HPDE6-E6E7 (cell line): ENCODE measurements around the gene CCNI2.

Experiments used
- DNase-seq: peaks from one replicate; pipeline ENCODE4 v3.0.0; 2011; ENCODE audit warnings: missing footprints; ENCODE audit errors: extremely low spot score

CCNI2 gene, protein sequence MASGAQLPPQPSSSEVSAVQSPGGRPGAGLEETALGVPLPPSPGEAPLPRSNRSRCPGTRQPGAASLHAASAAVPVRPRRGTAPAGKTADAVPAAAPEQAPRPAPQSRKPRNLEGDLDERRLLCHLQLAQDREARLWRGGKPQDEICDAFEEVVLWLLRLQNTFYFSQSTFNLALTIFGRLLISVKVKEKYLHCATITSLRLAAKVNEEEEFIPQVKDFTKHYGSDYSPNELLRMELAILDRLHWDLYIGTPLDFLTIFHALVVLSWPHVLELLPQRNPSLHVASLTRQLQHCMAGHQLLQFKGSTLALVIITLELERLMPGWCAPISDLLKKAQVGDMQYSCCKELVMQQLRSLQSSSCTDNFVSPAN

DNA sequence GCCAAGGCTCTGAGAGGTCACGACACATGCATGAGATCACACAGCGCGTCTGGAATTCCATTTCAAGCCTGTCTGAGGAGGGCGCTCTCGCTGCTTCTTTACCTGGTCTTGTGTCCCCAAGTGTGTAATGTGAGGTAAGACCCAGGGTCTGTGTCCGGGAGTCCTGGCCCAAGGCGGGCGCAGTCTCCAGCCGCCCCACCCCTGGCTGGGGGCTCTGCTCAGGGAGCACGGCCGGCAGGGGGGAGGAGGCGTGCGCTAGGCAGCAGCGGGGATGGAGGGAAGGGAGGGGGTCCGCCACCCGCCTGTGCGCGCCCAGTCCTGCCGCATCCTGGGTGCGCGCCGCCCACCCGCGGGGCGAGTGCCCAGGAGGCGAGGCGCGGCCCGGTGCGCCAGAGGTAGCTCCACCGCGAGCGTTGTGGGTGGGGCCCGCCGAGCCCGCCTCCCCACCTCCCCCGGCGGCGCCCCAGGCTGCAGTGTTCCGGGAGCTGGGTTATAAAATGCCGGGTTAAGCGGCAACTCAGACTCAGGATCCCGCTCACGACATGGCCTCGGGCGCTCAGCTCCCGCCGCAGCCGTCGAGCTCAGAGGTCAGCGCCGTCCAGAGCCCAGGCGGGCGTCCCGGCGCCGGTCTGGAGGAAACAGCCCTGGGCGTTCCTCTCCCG lies at the start of gene CCNI2:
Gene CCNI2, plus strand, starts transcription at position 473 of the 662 bp plus-strand sequence. Its CDS starts 70 bp downstream, at position 543.
- no peak for DNase-seq

- DNase-seq = no peak
Observed at GRCh38 chr5:132704875-132705274, 42.4 kb upstream of the CCNI2 start.

GRCh38 chr5:132708645-132709044 lies 38.6 kb upstream of the CCNI2 start:
- no peak for DNase-seq

- no peak for DNase-seq
Observed at GRCh38 chr5:132714456-132715307, 32.5 kb upstream of the CCNI2 start.

GRCh38 chr5:132718544-132719312 lies 28.5 kb upstream of the CCNI2 start:
- DNase-seq = no peak

DNA sequence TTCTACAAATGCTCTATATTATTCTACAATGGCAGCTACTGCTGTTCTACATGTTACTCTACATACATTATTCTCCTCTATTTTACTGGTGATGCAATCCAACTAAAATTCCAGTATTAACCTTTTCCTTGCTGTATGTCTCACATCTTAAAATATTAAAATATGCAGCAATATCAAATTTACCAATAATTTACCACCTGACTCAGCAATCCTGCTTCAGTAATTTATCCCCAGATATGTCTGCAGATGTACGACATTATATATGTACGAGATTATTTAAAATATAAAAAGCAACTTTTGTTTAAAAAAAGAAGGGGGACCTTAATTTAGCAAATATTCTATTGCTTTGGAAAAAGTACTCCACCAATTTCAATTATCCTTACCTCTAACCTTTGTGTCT lies 21.5 kb upstream of the CCNI2 start:
- no peak for DNase-seq

DNA sequence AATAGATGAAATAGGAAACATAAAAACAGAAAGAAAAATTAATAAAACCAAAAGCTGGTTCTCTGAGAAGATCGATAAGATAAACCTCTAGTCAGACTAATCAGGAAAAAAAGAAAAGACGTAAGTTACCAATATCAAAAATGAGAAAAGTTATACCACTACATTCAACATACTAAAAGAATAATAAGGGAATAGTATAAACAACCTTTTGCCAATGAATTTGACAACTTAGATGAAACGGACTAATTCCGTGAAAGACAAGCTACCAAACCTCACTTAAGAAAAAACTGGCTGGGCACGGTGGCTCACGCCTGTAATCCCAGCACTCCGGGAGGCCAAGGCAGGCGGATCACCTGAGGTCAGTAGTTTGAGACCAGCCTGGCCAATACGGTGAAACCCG lies 17.3 kb upstream of the CCNI2 start:
- DNase-seq = no peak

GRCh38 chr5:132733499-132734148 lies 13.6 kb upstream of the CCNI2 start:
- no peak for DNase-seq

DNA sequence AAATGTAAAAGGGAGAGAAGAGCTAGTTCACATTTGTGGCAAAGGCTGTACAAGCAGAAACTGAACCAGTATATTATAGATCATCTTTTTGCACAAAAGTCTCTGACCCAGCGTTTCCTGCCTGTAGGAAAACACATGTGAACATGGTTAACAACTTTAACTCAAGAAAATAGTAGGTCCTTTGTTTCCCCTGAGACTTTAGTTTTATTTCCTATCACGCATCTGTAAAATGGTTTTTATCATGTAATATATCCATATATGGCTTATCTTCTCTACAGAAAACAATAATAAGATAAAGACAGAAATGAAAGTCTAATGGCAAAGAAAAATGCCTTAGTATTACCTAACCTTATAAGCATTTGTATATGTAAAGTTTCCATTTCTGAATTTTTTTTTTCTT lies 12.5 kb upstream of the CCNI2 start:
- no peak for DNase-seq

DNA sequence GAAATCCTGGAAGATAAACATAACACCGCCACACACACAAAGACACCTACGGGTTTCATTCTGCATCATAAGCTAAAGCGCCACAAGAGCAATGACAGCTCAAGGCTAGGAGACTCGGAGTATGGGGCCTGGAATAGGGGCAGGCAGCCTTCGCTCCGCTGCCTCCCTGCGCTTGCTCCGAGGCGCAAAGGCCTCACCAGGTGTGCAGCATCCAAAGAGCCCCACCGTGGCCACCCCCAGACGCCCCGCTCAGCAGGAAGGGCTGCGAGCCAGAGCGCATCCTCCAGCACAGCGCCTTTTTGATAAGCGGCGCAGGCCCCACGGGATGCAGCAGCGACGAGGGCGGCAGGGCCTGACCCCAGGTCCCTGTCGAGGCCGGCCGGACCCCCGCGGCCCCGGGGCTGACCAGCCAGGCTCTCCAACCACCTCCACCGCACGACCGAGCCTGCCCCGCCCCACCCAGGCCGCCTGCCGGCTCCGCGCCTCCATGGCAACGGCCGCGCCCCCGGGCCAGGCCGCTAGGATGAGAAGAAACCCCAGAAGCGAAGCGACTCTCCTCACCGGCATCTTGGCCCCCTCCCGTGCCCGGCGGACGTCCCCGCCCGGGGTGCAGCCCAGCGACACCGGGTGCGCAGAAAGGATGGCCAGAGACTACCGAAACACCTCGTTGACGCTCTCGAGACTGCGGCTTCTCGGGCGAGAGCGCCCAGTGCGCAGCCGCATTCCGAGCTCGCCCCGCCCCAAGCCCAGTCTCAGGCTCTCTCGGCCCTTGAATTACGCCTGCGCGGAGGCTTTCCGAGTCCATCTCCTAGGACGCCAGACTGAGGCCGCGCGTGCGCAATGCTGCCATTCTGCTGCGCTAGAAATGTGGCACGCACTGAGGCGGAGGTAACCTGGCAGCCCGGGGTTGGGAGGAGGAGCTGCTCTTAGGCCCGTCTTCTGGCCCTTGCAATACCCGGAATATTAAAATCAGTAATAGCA lies 10.1 kb upstream of the CCNI2 start, which contains the start of gene KIF3A:
Gene KIF3A, minus strand, starts transcription at position 694 of the 981 bp plus-strand sequence. Its CDS starts 127 bp downstream, at position 567.
- peak; percentile 100 for DNase-seq

DNA sequence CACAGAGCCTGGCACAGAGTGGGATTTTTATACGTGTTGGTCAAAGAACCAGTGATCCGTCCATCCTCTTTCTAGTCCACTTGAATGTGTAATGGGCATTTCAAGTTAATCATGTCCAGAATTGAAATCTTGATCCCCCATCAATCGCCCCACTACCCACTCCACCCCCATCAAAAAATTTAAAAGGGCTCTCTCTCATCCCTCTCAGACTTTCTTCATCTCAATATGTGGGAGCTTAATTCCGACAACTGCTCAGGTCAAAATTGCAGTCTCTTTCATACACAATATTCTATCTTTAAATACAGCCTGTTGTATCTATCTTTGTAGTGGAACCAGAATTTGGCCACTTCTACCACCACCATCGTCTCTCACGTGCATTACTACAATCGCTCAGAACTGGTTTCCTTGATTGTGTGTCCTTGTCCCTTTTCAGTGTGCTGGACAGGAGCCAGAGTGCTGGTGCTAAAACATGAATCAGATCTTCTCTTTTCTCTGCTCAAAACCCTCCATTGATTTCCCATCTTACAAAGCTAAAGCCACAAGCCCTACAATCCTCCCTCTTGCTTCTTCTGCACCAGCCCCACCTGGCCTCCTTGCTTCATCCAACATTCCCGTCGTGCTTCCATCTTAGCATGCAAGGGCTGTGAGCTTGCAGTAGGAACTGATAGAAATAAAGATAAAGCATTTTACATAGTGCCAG lies 9.1 kb upstream of the CCNI2 start:
- no peak for DNase-seq

- no peak for DNase-seq
Observed at GRCh38 chr5:132739232-132739631, 8.0 kb upstream of the CCNI2 start.

DNA sequence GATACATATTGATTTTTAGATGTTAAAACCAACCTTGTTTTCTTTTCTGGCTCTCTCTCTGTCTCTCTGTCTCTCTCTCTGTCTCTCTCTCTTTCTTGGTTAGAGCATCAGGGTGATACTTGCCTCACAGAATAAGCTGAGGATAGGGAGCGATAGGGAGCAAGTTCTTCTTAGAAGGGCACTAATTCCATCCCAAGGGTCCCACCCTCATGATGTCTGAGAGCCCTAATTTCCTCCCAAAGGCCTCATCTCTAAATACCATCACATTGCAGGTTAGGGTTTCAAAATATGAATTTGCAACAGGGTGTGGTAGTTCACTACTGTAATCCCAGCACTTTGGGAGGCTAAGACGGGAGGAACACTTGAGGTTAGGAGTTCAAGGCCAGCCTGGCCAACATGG lies 5.1 kb upstream of the CCNI2 start:
- no peak for DNase-seq

DNA sequence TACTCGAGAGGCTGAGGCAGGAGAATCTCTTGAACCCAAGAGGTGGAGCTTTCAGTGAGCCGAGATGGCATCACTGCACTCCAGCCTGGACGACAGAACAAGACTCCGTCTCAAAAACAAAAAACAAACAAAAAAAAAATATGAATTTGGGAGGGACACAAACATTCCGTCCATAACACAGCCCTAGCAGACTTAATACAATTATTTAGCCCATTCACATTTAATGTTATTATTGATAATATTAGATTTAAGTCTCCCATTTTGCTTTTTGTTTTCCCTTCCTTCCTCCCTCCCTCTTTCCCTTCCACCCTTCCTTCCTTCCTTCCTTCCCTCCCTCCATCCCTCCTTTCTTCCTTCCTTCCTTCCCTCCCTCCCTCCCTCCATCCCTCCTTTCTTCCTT lies 4.6 kb upstream of the CCNI2 start:
- no peak for DNase-seq

- no peak for DNase-seq
Observed at GRCh38 chr5:132744659-132745058, 2.6 kb upstream of the CCNI2 start.

DNA sequence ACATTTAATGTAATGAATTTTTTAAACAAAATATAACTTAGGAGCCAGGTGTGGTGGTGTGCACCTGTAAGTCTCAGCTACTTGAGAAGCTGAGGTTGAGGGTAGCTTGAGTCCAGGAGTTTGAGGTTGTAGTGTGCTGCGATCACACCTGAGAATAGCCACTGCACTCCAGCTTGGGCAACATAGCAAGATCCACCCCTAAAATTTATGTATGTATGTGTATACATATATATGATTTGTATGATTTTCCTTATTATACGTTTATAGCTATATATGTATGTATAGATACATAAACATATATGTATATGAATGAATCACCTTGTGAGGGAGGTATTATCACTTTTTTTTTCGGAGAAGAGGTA lies 653 bp upstream of the CCNI2 start:
- no peak for DNase-seq

DNA sequence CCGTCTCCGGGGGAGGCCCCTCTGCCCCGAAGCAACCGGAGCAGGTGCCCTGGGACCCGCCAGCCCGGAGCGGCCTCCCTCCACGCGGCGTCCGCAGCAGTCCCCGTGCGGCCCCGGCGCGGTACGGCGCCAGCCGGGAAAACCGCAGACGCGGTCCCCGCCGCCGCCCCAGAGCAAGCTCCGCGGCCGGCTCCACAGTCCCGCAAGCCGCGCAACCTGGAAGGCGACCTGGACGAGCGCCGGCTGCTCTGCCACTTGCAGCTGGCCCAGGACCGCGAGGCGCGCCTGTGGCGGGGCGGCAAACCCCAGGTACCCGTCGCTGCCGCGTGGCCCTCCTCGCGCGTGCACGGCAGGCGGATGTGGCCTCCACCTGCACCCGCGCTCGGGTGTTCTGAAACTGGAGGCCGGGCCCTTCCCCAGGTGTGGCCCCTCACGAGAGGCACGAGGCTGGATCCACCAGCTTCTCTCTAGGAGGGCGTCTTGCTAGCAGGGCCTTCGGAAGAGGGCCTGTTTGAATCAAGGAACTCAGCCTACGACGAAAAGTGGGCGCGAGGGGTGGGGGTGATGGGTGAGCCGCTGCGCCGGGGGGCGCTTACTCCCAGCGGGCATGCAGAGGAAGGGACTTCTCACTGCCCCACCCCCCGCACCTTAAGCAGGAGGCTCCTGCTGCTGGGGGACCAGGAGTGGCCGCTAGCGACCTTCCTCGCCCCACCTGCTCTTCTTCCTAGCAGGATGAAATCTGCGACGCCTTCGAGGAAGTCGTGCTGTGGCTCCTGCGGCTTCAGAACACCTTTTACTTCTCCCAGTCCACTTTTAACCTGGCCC lies 602 bp downstream of the CCNI2 start:
- no peak for DNase-seq

DNA sequence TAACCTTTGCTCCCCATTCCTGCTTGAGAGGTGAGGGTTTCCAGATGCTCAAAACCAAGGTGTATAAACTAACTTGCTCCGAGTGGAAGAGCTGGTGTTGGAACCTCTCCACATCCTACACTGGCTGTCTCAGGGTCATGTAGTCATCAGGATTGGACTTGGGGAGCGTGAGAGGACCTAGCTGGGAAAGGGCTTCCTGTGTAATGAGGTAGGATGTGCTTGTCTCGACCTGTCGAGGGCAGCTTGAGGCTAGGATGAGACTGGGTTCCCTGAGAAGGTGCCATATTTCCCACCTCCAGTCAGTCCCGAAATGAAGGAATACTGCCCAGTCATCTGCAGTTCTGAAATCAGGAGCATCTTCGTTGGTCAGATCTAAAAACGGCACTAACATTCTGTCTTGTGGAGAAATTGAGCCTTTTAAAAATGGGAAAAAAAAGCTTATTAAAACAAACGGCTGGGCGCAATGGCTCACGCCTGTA lies 1.3 kb downstream of the CCNI2 start:
- DNase-seq = no peak
